HCT116 (cell line): ENCODE results near the gene SGCA. TPM values are rescaled to one million over a fixed set of nuclear protein-coding genes. Genes with fewer than 3 reads are reported as not detected.

Experiments used
- ATAC-seq: fragments of 200-7000 bp; cut with Tn5 transposase; 2 replicates; pipeline ENCODE4 v1.9.1; 2020; ENCODE audit warnings: mild to moderate bottlenecking, moderate library complexity
- BruUV-seq: library from RNA; stranded (reverse); fragments of 400-500 nt; replicated peaks from 2 replicates; lab custom pipeline; 2021; lab: Mats Ljungman, UMichigan
- CTCF ChIA-PET: fragments of 300-600 bp; sonication (Branson Sonifier 250); formaldehyde crosslinking; loops from one replicate; lab custom pipeline; 2021; ENCODE audit warnings: antibody characterized with exemption; lab: Charles Lee
- POLR2A ChIA-PET: fragments of 300-600, 350-600 bp; sonication (Branson Sonifier 250); formaldehyde crosslinking; loops from one replicate; lab custom pipeline; 2021; ENCODE audit warnings: antibody characterized with exemption; lab: Charles Lee
- RAD21 ChIA-PET, 2 experiments: fragments of 300-600 bp; sonication (Branson Sonifier 250); formaldehyde crosslinking; loops; one replicate each; lab custom pipeline; 2023; ENCODE audit warnings: low total read pairs in 2 of 2; ENCODE audit not compliant: uncharacterized antibody in 2 of 2, unreplicated experiment in 2 of 2, low non-redundant PET in 1 of 2; lab: Charles Lee
- DNase-seq: peaks from one replicate; pipeline ENCODE4 v3.0.0-alpha.2; 2010; ENCODE audit warnings: low read depth, low spot score
- H2AFZ ChIP-seq: fragments of 200-600 bp; shearing (Covaris generic), sonication (generic); 2 replicates; pipeline ENCODE4 v1.6.1; 2017; ENCODE audit warnings: low read depth, mixed run types, mixed read lengths, antibody characterized with exemption, low read length; ENCODE audit not compliant: poor library complexity, severe bottlenecking
- H3K27ac ChIP-seq: 2 replicates; pipeline ENCODE4 v1.5.1; 2012; ENCODE audit warnings: low read depth, low read length
- H3K27me3 ChIP-seq: fragments of 200-600 bp; sonication (generic); 2 replicates; pipeline ENCODE4 v1.6.1; 2016; ENCODE audit warnings: mixed run types, low read length, mixed read lengths; ENCODE audit not compliant: insufficient read depth
- H3K36me3 ChIP-seq, 2 experiments: fragments of 200-500 bp in 1 of 2; fragments of 200-600 bp in 1 of 2; sonication (Bioruptor generic) in 1 of 2; sonication (generic) in 1 of 2; 2 replicates each; pipeline versions ENCODE4 v1.5.1 to v1.6.1; 2014 to 2016; ENCODE audit warnings: low read length in 2 of 2, inconsistent platforms in 1 of 2, mixed read lengths in 1 of 2, mixed run types in 1 of 2; ENCODE audit not compliant: insufficient read depth in 2 of 2, control insufficient read depth in 1 of 2
- H3K4me1 ChIP-seq, 2 experiments: fragments of 200-600 bp in 1 of 2; sonication (generic) in 1 of 2; 2 replicates each; pipeline versions ENCODE4 v1.5.1 to v1.6.1; 2012 to 2017; ENCODE audit warnings: low read length in 2 of 2, inconsistent platforms in 1 of 2, mild to moderate bottlenecking in 1 of 2, mixed read lengths in 1 of 2, mixed run types in 1 of 2, moderate library complexity in 1 of 2; ENCODE audit not compliant: insufficient read depth in 2 of 2, control insufficient read depth in 1 of 2
- H3K4me2 ChIP-seq: fragments of 200-600 bp; sonication (generic); 2 replicates; pipeline ENCODE4 v1.6.1; 2017; ENCODE audit warnings: mixed run types, low read length, mixed read lengths
- H3K4me3 ChIP-seq, 2 experiments: fragments of 200-600 bp in 1 of 2; sonication (generic) in 1 of 2; replicated peaks in 1 of 2; 2 replicates each; pipeline ENCODE4 v1.5.1; 2011 to 2016; ENCODE audit warnings: low read length in 2 of 2, control low read depth in 1 of 2, low read depth in 1 of 2, mild to moderate bottlenecking in 1 of 2, mixed read lengths in 1 of 2, mixed run types in 1 of 2
- H3K79me2 ChIP-seq: fragments of 200-600 bp; sonication (generic); 2 replicates; pipeline ENCODE4 v1.6.1; 2017; ENCODE audit warnings: mild to moderate bottlenecking, mixed run types, low read length, moderate library complexity, mixed read lengths; ENCODE audit not compliant: insufficient read depth
- H3K9ac ChIP-seq: fragments of 200-600 bp; sonication (generic); 2 replicates; pipeline ENCODE4 v1.6.1; 2016; ENCODE audit warnings: low read length, mixed read lengths
- H3K9me2 ChIP-seq: fragments of 200-600 bp; sonication (generic), shearing (Covaris generic); 2 replicates; pipeline ENCODE4 v1.6.1; 2017; ENCODE audit warnings: mixed run types, mild to moderate bottlenecking, moderate library complexity; ENCODE audit not compliant: insufficient read depth
- H3K9me3 ChIP-seq, 2 experiments: fragments of 200-500 bp in 1 of 2; fragments of 200-600 bp in 1 of 2; sonication (Bioruptor generic) in 1 of 2; sonication (generic) in 1 of 2; 2 replicates each; pipeline ENCODE4 v1.6.1; 2014 to 2017; ENCODE audit warnings: low read length in 2 of 2, mixed read lengths in 2 of 2, inconsistent platforms in 1 of 2, low read depth in 1 of 2, mild to moderate bottlenecking in 1 of 2, mixed run types in 1 of 2, moderate library complexity in 1 of 2; ENCODE audit not compliant: control insufficient read depth in 1 of 2, insufficient read depth in 1 of 2
- H4K20me1 ChIP-seq: fragments of 200-600 bp; sonication (generic), shearing (Covaris generic); 2 replicates; pipeline ENCODE4 v1.6.1; 2017; ENCODE audit warnings: mixed run types, mild to moderate bottlenecking, moderate library complexity; ENCODE audit not compliant: insufficient read depth
- EGR1 ChIP-seq: IDR thresholded peaks from 2 replicates; pipeline ENCODE4 v1.6.1; 2012; ENCODE audit warnings: low read depth
- ELF1 ChIP-seq: IDR thresholded peaks from 2 replicates; pipeline ENCODE4 v1.6.1; 2012; ENCODE audit warnings: low read depth, borderline replicate concordance
- EZH2 ChIP-seq: fragments of 200-600 bp; sonication (generic); IDR thresholded peaks from 2 replicates; pipeline ENCODE4 v1.6.1; 2017; ENCODE audit warnings: antibody characterized with exemption, mixed run types
- JUND ChIP-seq: IDR thresholded peaks from 2 replicates; pipeline ENCODE4 v1.6.1; 2012
- RAD21 ChIP-seq: IDR thresholded peaks from 2 replicates; pipeline ENCODE4 v1.6.1; 2012; ENCODE audit warnings: low read depth, mild to moderate bottlenecking
- SP1 ChIP-seq: IDR thresholded peaks from 2 replicates; pipeline ENCODE4 v1.6.1; 2012; ENCODE audit warnings: low read depth
- SRF ChIP-seq: IDR thresholded peaks from 2 replicates; pipeline ENCODE4 v1.6.1; 2012; ENCODE audit warnings: low read depth
- TCF7L2 ChIP-seq: IDR thresholded peaks from 2 replicates; pipeline ENCODE4 v1.7.0; 2011; ENCODE audit warnings: borderline replicate concordance, inconsistent platforms; ENCODE audit not compliant: insufficient read depth, insufficient read length; ENCODE audit errors: extremely low read depth
- YY1 ChIP-seq: IDR thresholded peaks from 2 replicates; pipeline ENCODE4 v1.6.1; 2011; ENCODE audit warnings: low read length, low read depth, moderate library complexity, mild to moderate bottlenecking; ENCODE audit not compliant: insufficient replicate concordance; ENCODE audit errors: extremely low read depth
- intact Hi-C: fragments of 100-400 bp; cut with micrococcal nuclease; formaldehyde crosslinking; loops from 2 replicates; pipeline ENCODE4 v1.10.0; 2022
- total RNA-seq: library from RNA; stranded (reverse); gene quantifications from one replicate; pipeline ENCODE4 v1.2.1, GENCODE V29; 2021; ENCODE audit not compliant: unreplicated experiment
- TF ChIP-seq, protein P1 (sequence below): IDR thresholded peaks from 2 replicates; pipeline ENCODE4 v1.6.1; 2011; ENCODE audit warnings: mild to moderate bottlenecking, low read length, moderate library complexity; ENCODE audit not compliant: insufficient replicate concordance; ENCODE audit errors: extremely low read depth
- TF ChIP-seq, protein P2 (sequence below): IDR thresholded peaks from 2 replicates; pipeline ENCODE4 v1.6.1; 2012; ENCODE audit warnings: low read depth
- TF ChIP-seq, protein P3 (sequence below): IDR thresholded peaks from 2 replicates; pipeline ENCODE4 v1.6.1; 2012

Gene SGCA
- total RNA-seq, 1 experiment from 2014 or later: 0.37 TPM

DNA sequence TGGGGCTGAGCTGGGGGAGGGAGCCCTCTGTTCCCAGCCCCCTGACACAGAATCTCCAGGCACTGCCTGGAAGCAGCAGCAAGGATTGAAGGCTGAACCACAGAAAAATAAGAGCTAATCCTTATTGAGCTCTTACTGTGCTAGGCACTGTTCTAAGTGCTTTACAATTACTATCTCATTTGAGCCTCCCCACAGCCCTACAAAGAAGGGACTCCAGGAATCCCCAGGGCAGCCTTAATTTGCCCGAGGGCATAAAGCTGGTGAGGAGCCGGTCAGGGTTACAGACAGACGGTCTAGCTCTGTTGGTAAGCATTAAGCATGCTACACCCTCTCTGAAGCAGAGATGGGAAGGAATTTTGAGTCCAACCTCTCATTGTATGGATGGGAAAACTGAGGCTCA lies 42.9 kb upstream of the SGCA start:
- Histone ChIP-seq H3K9me2 (no peaks in the 10 kb centered on the region), H4K20me1 (no peaks in the 10 kb centered on the region), H3K9ac (peak overlapping the region; percentile 53; the same call in 1 of the 2 replicates), H3K9me3 (no peaks in the 10 kb centered on the region), H3K27me3 (peaks cover 6% of the 10 kb centered on the region; the same call in 1 of the 2 replicates), H3K4me1 (peaks cover 9 to 21% of the 10 kb centered on the region in 2 experiments; a peak in 3 of 4 replicates), H2AFZ (no peak overlapping the region), H3K4me3 (no peak overlapping the region), H3K36me3 (no peaks in the 10 kb centered on the region), H3K79me2 (no peaks in the 10 kb centered on the region), H3K4me2 (peak overlapping the region; percentile 75; the same call in 1 of the 2 replicates), H3K27ac (no peak overlapping the region; the same call in 1 of the 2 replicates)
- ATAC-seq (no peak), DNase-seq (no peak)
- TF ChIP-seq RAD21 (no peak), JUND (no peak), EZH2 (no peak), EGR1 (no peak), SRF (no peak), TCF7L2 (no peak), YY1 (no peak), ELF1 (no peak), SP1 (no peak)
- TF ChIP-seq, protein P1, sequence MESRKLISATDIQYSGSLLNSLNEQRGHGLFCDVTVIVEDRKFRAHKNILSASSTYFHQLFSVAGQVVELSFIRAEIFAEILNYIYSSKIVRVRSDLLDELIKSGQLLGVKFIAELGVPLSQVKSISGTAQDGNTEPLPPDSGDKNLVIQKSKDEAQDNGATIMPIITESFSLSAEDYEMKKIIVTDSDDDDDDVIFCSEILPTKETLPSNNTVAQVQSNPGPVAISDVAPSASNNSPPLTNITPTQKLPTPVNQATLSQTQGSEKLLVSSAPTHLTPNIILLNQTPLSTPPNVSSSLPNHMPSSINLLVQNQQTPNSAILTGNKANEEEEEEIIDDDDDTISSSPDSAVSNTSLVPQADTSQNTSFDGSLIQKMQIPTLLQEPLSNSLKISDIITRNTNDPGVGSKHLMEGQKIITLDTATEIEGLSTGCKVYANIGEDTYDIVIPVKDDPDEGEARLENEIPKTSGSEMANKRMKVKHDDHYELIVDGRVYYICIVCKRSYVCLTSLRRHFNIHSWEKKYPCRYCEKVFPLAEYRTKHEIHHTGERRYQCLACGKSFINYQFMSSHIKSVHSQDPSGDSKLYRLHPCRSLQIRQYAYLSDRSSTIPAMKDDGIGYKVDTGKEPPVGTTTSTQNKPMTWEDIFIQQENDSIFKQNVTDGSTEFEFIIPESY: no peak
- TF ChIP-seq, protein P2, sequence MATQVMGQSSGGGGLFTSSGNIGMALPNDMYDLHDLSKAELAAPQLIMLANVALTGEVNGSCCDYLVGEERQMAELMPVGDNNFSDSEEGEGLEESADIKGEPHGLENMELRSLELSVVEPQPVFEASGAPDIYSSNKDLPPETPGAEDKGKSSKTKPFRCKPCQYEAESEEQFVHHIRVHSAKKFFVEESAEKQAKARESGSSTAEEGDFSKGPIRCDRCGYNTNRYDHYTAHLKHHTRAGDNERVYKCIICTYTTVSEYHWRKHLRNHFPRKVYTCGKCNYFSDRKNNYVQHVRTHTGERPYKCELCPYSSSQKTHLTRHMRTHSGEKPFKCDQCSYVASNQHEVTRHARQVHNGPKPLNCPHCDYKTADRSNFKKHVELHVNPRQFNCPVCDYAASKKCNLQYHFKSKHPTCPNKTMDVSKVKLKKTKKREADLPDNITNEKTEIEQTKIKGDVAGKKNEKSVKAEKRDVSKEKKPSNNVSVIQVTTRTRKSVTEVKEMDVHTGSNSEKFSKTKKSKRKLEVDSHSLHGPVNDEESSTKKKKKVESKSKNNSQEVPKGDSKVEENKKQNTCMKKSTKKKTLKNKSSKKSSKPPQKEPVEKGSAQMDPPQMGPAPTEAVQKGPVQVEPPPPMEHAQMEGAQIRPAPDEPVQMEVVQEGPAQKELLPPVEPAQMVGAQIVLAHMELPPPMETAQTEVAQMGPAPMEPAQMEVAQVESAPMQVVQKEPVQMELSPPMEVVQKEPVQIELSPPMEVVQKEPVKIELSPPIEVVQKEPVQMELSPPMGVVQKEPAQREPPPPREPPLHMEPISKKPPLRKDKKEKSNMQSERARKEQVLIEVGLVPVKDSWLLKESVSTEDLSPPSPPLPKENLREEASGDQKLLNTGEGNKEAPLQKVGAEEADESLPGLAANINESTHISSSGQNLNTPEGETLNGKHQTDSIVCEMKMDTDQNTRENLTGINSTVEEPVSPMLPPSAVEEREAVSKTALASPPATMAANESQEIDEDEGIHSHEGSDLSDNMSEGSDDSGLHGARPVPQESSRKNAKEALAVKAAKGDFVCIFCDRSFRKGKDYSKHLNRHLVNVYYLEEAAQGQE: no peak
- TF ChIP-seq, protein P3, sequence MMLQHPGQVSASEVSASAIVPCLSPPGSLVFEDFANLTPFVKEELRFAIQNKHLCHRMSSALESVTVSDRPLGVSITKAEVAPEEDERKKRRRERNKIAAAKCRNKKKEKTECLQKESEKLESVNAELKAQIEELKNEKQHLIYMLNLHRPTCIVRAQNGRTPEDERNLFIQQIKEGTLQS: no peak
- intact Hi-C loops: no loop called here
- RAD21 ChIA-PET: no interaction called here
- CTCF ChIA-PET: interaction anchor here (0.9 to 2.2 kb wide), 8 partner anchors 8 to 125 kb away, joined by 3 to 14 read pairs (median 4); no protein-coding TSS in a partner anchor
- POLR2A ChIA-PET: interaction anchor here (2.1 kb wide), 1 partner anchor 29 kb away, joined by 8 read pairs; no protein-coding TSS in a partner anchor
- no TSS peak for BruUV-seq
